Stimulated activated CD4-positive, alpha-beta T cell treated with anti-CD3 and anti-CD28 coated beads, Interleukin-2, amount 100 ng/mL, for 48 hours (primary cell): ENCODE results near the gene TNIK.

Experiments used
- DNase-seq, 2 donors: peaks; one replicate each; pipeline ENCODE4 v3.0.0-alpha.2; 2020

TNIK gene

DNA sequence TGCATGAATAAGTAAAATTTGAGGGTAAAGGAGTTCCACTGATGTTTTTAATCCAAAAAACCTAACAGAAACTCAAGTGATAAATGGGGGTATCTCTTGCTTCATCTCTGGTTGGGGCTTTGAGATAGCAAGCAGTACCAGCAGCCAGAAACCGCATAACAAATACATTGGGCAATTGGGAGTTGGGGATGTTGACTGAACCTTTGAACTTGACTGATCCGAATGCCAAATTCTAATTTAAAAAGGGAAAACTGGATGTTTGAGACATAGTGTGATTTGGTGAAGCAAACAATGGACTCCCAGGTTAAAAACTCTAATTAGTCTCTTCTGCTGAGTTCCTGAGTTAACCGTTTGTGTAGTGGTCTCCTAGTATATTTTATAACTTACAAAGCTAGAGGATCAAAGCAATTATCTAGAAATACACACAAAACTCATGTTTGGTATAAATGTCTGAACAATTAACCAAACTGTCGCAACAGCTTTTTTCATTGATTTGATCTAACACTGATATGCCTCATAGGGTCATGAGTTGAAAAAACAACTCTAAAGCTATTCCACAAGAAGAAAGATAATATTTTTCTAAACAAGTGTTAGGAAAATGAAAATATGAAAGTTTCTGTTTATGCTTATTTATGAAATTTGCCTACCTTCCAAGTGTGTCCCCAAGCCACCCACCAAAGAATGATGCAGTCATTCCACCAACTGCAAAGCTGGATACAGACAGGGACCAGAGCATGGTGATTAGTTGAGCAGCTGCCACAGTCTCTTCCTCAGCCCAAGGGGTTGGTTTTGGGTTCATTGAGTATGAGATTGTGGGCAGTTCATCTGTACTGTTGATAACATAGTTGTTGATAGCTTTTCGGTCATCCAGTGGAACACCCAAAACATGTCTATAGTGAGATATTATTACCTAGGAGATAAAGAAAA, 446.1 kb downstream of the TNIK start:
- no peak for DNase-seq

- no peak for DNase-seq
These were observed 448.3 kb downstream of the TNIK start for GRCh38 chr3:171011873-171012336.
